GM21390 (cell line): ENCODE results near the gene ALPK3.

Experiments
- ATAC-seq: cut with Tn5 transposase; IDR thresholded peaks from one replicate; pipeline ENCODE4 v1.9.1; 2021; ENCODE audit not compliant: unreplicated experiment

The ALPK3 gene

GRCh38 chr15:84822653-84823281 is 5.6 kb downstream of the ALPK3 start:
- ATAC-seq, result no peak

GRCh38 chr15:84823282-84823878 is 6.2 kb downstream of the ALPK3 start:
- ATAC-seq, result no peak

GRCh38 chr15:84824260-84825007 is 7.3 kb downstream of the ALPK3 start:
- no peak for ATAC-seq

DNA sequence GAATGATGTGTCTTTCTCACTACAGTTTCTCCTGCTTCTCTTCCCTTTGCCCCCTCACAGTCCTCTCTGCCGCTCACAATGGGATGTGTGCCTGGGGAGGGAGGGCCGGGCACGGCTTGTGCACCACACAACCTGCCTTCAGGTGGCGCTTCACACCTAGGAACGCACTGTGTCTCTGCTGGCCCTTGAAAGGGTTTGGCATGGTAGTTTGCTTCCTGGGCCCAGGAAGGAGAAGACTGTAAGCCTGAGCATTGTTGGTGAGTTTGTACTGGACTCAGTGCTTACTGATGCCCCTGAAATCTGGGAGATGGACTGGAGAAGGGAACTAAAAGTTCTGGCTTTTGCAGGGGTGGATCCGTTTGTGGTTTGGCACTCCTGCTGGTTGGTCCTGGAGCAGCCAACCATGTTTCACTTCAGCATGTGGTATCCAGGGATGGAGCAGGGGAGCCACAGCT is 9.2 kb downstream of the ALPK3 start:
- ATAC-seq, result no peak

- ATAC-seq, result no peak
Measured at GRCh38 chr15:84827246-84827645, 10.1 kb downstream of the ALPK3 start.

- no peak for ATAC-seq
Measured at GRCh38 chr15:84828086-84828908, 11.1 kb downstream of the ALPK3 start.

DNA sequence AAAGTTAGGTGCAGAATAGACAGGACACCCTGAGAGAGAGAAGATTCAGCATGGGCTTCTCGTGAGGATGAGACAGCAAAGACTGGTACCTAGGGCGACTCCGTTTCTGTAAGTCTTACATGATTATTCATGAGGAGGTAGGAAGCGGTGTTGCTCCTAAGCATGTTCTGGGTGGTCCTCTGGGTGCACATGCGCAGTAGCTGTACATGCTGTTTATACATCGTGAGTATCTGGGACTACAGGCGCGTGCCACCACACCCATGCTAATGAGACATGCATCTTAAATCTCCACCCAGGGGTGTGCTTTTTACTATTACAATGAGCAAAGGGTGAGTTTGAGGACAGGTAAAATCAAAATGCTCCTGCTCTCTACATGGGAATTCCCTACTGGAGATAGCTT is 12.3 kb downstream of the ALPK3 start:
- ATAC-seq, result no peak

DNA sequence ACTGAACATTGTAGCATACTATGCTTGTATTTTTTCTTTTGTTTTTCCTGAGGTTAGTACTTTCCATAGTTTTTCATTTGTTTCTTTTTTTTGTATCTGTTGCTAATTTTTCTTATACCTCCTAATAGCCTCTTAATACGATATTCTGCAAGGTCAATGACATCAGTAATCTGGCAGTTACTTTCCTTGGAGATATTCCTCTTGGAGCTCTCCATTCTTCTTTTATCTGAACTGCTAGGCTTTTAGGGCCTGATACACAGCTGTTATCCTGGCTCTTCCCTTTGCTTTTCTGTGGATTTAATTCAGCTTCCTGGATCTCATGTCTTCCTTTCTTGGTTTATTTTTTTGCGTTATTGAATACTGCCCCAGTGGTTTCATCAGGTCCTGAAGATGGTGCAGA is 12.9 kb downstream of the ALPK3 start:
- ATAC-seq, result no peak

DNA sequence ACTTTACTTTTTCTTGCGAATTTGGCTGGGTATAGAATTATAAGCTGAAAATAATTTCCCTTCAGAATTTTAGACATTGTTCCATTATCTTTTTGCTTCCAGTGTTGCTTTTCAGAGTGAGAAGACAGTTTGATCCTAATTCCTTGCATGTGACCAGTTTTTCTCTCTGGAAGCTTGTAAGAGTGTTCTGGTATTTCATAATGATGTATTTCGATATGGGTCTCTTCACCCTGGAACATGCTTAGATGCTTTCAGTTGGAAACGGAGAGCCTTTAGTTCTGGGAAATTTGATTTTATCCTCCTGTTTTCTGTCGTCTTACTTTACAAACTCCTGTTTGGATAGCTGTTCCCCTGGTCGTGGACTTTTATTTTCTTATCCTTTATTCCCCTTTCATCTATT is 13.9 kb downstream of the ALPK3 start:
- no peak for ATAC-seq

DNA sequence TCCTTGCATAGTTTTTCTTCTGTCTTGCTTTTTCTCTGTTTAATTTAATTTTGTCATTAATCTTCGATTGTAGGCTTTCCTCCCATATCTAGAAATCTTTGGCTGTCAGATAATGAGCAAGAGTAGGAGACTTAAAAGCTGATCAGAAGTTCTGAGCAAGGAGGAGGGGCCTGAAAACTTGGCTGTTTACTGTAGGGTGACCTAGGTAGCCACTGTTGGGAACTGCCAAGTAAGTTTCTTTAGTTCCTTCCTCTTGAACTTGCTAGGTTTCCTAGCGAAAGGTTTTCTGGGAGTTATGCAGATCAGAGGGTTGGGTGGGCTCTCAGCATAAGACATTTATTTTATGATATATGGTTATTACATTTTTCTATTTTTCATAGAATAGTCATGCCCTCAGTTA is 14.5 kb downstream of the ALPK3 start:
- ATAC-seq, result no peak

GRCh38 chr15:84832448-84833040 is 15.4 kb downstream of the ALPK3 start:
- no peak for ATAC-seq

DNA sequence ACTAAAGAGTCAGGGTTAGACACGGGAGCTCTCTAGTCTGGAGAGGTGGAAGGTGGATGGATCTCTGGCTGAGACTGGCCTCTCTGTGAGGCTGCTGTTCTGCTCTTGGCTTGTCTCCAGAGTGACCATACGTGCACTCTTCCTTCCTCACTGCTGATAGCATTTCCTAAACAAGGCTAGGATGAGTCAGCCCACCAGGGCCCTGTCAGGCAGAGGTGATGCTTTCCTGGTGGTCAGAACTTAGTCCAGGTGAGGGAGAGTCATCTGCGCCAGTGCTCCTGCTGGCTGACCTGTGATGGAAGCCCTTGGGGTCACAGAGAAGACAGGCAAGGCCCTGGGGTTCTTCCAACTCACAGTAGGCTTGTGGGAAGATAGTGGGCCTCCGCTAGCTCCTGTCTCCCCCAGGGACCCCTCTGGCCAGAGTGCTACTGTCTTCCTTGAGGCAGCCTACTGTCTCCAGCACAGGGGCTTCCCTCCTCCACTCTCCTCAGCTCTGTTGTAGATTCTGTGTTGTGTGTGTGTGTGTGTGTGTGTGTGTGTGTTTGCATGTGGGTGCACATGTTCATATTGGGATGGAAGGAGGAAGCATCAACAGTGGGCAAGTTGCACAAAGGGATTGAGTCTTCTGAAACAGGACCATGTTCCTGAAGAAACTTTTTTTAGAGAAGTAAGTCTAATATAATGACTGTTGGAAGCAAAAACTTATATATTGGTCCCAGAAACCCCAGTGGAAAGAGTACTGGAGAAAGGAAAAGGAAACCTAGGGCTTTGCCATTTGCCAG is 16.5 kb downstream of the ALPK3 start:
- ATAC-seq, result no peak

- no peak for ATAC-seq
Measured at GRCh38 chr15:84834229-84834955, 17.2 kb downstream of the ALPK3 start.

GRCh38 chr15:84834969-84835368 is 17.8 kb downstream of the ALPK3 start:
- ATAC-seq, result no peak

DNA sequence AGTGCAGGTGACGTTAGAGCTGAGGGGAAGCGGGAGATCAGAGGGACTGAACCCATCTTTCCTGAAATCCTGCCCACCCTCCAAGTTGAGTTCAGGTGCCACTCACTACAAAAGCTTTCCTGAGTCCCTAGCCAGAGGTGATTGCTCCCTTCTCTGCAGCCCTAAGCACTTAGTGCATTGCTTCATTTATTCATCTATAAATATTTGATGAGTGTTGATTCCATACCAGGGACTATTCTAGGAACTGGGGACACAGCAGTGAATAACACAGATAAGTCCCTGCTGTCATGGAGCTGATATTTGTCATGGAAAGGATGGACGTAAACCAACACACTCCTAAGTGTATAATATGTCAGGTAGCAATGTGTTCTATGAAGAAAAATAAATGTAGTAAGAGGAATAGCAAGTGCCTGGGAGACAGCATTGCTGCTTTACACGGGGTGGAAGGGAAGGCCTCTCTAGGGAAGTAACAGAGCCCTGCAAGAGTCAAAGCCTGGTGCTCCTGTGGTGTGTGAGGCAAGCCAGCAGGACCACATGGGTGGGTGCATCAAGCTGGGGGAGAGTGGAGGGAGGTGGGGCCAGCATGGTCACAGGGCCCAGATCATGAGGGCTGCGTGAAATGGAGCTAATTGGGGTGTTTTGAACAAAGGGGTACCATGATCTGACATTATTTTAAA is 18.6 kb downstream of the ALPK3 start:
- no peak for ATAC-seq

- ATAC-seq, result no peak
Measured at GRCh38 chr15:84836844-84837243, 19.7 kb downstream of the ALPK3 start.

- no peak for ATAC-seq
Measured at GRCh38 chr15:84839714-84840113, 22.6 kb downstream of the ALPK3 start.

- no peak for ATAC-seq
Measured at GRCh38 chr15:84840255-84840654, 23.1 kb downstream of the ALPK3 start.
